ENCODE measurements around the gene AP2A1.
A peak's percentile ranks its signal among the peaks of the same experiment; 100 is the strongest.

Gene AP2A1

DNA sequence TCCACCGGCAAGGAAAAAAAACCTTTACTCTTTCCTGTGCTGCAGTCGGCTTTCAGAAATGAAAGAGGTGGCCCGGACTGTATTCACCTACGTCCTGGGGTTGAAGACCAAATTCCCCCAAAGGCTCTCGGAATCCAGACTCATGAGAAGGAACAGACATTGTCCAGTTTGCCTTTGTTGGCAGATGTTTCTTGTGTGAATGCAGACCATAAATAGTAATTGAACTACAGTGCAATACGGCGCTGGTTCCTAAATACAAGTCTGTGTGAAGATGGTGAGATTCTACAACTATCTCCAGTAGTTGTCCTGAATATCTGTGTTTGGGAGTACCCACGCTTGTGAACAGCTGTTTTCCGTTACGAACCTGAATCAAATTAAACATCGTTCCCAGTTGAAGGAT, 72.9 kb downstream of the AP2A1 start:
- DNase-seq (ENCODE audit: low read depth): no peak

DNA sequence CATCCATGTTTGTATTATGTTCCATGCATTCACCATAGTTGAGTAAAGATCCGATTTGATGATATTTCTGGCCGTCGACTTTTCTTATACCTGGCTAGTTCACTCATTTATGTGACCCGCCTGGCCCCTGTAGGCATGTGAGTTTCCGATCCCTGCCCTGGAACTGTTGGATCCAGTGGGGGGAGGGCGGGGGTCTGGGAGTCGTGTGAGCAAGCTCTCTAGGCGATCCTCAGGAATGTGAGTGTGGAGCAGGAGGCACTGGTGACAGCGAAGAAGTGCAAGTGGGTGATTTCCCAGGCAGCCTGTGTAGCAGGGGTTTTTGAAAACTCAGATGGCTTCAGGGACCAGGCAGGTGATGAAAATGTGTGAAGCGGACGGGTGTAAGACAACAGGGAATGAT, 73.5 kb downstream of the AP2A1 start:
- no peak for DNase-seq (ENCODE audit: low read depth)

DNA sequence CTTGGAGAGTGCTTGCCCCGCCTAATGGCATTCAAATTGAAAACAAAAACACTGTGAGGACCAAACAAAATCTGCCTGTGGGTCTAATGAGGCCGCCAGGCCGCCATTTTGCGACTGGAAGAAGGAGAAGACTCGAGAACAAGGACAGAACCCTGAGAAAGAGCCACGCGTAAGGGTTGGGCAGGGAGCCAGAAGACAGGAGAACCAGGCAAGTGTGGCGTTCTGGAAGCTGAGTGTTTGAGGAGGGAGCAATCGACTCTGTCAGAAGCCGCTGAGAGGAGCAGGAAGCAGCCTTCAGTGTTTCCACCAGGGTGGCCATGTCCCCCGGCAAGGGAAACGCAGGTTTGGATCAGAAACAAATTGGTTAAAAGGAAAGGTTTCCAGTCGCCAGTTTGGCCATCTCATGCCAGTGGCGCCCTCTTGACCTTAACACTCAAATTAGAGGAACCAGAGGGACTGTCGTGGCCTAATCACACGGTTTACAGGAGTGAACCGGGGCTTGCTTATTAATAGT, 74.0 kb downstream of the AP2A1 start:
- DNase-seq (ENCODE audit: low read depth): no peak

DNA sequence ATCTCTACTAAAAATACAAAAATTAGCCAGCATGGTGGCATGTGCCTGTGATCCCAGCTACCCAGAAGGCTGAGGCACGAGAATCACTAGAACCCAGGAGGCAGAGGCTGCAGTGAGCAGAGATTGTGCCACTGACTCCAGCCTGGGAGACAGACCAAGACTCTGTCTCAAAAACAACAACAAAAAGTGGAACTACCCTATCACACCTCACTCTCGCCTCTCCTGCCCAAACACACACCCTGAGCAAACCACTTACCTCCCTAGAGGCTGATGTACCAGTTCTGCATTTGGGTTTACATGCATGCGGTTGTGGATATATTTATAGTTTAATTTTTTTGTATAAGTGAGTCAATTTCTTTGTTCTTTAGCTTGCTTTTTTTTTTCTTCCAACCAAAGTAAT, 76.5 kb downstream of the AP2A1 start:
- no peak for DNase-seq (ENCODE audit: low read depth)

DNA sequence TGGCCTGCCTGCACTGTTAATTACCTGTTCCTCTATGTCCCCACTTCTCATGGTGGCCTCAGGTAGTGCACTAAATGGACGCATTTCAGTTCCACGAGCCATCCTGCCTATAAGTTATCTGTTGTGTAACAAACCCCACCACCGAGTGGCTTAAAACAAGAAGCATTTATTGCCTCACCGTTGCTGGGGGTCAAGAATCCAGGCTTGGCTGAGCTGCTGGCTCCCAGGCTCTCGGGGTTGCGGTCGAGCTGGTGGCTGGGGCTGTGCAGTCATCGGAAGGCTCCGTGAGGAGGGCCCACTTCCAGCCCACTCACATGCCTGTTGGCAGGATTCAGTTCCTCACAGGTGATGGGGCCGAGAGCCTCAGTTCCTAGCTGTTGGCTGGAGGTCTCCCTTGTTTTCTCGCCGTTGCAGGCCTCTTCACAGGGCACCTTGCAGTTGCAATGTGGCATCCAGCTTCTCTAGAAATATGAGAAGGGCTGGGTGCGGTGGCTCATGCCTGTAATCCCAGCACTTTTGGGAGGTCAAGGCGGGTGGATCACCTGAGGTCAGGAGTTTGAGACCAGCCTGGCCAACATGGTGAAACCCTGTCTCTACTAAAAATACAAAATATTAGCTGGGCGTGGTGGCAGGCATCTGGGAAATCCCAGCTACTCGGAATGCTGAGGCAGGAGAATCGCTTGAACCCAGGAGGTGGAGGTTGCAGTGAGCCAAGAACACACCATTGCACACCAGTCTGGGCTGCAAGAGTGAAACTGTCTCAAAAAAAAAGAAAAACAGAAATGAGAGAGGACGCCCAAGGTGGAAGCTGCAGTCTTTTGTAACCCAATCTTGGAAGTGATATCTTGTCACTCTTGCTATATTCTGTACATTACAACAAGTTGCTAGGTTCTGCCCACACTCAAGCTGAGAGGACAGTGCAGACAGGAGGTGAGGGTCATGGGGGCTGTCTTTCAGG, 77.6 kb downstream of the AP2A1 start:
- no peak for DNase-seq (ENCODE audit: low read depth)

DNA sequence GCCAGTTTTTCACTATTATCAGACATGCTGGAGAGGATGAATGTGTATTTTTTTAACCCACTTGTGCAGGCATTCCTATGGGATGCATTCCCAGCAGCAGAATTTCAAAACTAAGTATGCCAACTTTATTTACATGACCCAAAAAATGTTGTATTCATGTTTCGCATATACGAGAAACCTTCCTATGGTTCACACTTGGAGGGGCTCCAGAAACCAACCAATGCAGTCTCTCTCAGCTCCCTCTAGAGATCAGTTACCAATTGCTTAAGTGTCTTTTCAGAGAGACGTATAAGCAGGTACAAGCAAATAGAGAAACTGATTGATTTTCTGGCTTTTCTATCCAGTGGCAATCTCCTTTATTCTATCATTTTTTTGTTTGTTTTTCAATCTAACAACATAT, 78.6 kb downstream of the AP2A1 start:
- DNase-seq (ENCODE audit: low read depth): no peak

DNA sequence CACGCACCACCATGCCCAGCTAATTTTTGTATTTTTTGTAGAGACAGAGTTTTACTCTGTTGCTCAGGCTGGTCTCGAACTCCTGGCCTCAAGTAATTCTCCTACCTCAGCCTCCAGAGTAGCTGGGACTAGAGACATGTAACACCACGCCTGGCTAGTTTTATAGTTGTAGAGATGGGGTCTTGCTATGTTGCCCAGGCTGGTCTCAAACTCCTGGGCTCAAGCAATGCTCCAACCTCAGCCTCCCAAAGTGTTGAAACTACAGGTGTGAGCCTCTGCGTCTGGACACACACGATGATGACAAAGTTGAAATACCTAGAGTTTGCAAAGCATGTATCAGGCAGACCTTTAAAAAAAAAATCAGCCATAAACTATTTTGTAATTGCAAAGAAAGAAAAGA, 79.6 kb downstream of the AP2A1 start:
- DNase-seq (ENCODE audit: low read depth): no peak

DNA sequence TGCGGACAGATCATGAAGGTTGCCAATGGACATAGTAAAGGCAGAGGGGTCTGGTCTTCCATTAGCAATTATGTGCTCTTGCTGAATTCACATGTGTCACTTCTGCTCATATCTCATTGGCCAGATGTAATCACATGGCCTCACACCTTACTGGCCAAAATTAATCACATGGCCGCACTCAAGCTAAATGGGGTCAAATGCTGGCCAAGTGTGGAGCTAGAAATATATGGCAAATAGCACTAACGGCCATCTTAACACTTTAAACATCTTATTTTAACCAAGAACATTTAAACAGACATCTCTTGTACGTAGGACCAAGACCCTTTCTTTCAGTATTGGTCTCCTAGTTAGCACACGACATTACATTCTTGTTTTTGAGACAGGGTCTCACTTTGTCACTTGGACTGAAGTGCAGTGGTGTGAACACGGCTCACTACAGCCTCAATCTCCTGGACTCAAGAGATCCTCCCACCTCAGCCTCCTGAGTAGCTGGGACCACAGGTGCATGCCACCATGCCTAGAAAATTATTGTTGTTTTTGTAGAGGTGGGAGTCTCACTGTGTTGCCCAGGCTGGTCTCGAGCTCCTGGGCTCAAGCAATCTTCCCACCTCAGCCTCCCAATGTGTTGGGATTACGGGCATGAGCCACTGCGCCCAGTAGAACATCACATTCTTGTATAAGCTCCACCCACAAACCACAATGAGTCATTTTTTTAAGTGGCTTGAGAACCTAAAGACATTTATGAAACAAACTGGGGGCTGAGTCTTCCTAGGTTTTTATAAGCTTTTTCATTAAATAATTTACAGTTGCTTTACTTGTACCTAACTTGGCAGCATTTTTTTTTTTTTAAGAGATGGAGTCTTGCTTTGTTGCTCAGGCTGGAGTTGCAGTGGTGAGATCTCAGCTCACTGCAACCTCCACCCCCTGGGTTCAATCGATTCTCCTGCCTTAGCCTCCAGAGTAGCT, 81.2 kb downstream of the AP2A1 start:
- DNase-seq (ENCODE audit: low read depth): no peak

DNA sequence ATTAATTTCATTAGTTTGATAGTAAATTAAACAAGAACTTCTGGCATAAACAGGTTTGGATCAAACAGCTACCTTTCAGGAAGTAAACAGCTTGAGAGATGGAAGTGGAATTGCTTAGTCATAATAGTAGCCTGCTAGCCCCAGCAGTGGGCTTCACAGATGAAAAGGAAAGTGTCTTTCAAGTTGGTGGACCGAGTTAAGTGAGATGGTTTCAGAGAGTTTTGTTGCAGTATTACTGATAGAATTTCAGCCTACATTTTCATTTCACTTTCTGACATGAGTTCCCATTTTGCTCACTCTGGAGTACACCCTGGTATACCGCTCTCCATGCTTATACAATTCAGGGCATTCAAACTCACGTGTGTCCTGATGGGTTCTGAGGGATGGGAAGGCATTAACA, 82.1 kb downstream of the AP2A1 start:
- DNase-seq (ENCODE audit: low read depth): no peak

DNA sequence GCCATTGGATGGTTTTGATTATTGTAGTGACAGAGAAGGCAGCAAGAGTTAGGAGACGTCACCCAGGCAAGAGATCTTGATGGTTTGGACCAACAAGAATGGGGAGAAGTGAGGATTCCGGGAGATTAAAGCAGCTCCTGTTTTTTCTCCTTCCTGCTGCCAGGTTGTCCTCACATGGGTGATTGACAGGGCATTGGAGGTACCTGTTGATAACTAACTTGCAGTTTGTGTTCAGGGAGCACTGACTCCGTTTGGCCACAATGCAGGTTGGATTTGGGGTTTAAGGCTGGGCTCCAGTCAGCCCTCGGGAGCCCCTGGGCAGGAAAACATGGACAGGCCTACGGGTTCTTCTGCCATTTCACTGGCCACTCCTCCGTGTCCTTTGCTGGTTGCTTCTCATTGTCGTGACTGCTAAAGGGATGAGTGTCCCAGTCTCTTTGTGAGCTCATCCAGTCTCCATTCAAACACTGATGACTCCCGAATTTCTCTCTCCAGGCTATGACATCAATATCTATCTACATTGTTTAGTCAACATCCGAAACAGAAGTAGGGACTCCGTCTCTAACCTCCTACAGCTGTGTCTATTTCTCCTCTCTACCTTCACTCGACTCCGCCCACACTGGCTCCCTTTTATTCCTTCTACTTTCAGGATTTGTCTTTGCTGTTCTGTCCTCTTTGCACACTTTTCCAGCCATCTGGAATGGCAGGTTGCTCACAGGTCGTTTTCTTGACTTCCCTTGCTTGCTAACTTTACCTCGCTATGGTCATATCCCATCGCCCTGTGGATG, 82.8 kb downstream of the AP2A1 start:
- no peak for DNase-seq (ENCODE audit: low read depth)

DNA sequence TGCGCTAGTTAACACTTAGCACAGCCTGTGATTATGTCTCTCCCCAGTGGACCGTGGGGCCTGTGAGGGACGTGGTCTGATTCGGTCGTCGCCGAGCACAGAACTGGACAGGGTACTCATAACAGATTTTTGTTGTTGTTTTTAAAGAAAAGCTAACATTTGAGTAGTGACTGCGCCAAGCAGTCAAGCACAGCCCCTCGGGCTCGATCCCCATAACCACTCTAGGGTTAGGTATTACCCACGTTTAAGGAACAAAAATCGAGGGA, 83.4 kb downstream of the AP2A1 start:
- DNase-seq (ENCODE audit: low read depth): no peak

DNA sequence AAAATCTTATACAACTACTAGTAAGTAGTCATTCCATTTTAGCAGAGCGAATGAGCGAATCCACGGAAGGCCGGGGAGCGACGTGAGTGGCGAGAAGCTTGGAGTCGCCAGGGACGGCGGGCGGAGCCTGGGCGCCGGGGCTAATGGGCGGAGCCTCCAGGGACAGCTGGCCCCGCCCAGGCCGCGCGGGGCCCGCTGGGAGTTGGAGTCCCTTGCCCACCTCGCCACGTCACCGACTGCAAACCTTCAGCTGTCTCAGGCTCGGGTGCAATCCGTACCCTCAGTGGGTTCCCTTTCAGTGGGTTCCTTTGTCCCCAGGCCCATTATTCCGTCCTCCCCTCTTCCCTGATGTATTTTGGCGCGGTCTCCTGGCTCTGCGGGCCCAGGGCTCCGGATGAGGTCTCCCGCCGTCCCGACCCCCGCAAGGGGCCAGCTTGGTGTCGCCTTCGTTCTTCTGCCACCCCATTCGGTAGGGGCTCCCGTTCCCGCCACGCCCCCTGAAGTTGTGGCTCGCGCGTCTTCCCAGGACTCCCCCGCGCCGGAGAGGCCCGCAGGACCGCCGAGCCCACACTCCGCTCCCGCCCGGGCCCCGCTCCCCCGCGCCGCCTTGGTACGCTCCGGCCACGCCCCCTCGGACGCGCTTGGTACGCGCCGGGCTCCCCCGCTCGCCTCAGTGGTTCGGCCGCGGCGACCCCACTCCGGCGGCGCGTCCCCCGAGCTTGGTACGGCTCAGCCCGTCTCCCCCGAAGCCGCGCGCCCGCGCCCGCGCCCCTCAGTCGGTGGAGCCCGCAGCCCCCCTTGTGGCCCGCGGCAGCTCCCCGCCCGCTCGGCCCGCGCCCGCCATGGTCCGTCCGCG, 83.9 kb downstream of the AP2A1 start, which contains the start of gene PTOV1:
TSS of gene PTOV1 (plus strand) at position 673 of the 856 bp plus-strand sequence.
- DNase-seq (ENCODE audit: low read depth): peak; percentile 77

DNA sequence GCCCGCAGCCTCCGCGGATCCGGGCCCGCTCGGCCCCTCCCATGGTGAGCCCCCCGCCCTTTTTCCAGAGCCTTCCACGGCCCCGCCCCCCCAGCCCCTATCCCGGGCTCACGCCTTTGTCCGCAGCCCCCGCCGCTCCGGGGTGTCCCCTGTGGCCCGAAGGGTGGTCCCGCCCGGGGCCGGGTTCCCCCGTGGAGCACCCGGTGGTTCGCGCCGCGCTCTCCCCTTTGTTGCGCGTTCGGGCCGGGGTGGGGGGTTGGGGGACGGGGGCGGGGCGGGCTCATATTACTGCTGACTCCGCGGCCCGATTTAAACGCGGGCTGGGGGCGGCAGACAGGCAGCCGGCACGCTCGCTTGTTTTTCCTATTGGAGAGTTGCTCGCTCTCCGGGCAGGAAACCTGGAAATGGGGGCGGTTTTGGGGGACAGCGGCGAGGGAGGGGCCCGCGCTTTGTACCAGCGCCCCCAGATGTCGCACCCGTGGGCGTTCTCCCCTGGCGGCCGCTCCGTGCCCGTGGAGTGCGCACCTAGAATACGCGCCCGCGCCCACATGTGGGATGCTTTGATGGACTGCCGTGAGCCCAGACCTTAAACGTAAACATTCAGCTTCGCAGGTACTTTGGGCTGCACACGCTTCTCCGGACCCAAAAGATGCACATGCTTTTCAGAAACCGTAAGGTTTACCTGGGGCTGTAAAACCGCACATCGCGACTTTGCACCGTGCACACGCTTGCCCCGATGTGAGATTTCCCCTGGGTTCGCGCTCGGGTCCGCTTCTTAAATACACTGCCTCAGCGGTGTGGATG, 84.9 kb downstream of the AP2A1 start:
- DNase-seq (ENCODE audit: low read depth): no peak

DNA sequence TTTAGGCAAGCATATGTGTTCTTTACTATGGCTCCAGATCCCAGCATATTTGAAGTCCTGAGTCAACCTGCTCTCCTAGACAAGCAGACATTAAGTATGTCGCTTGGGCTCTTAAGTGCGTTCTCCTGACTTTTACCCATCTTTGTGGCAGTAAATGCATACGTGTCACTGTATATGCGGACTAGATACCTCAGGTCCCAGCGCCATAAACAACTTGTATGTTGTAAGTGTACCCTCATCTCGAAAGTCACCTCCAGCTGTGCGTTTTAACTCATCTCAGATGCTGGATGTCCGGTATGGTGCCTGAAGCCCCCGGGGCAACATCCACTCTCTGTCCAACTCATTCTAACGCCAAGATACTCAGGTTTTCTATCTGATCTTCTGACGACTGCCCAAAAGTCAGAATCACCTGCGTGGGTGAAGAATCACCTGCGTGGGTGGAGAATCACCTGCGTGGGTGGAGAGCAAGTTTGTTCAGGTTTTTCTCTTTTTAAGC, 85.9 kb downstream of the AP2A1 start:
- DNase-seq (ENCODE audit: low read depth): no peak

DNA sequence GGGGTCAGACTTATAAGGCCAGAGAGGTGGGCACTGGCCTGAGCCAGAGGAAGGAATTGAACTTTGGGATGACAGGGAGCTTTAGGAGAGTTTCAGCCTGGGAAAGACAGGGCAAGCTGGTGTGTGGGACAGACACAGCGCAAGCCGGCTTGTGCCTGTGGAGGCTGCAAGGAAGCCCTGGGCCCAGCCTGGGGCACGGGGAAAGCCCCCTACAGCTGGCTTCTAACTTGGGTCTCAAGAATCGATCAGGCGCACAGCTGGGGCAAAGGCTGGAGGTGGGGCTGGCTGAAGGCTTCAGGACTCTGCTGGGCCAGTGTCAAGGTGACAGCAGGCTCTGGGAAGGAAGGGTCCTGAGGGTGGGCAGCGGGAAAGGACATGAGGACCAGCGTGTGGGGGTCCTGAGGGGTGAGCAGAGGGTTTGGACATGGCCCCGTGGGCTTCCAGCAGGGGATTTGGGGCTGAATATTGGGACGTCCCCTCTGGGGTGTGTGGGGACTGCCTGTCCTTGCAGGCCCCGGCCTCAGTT, 87.1 kb downstream of the AP2A1 start:
- DNase-seq (ENCODE audit: low read depth): no peak

DNA sequence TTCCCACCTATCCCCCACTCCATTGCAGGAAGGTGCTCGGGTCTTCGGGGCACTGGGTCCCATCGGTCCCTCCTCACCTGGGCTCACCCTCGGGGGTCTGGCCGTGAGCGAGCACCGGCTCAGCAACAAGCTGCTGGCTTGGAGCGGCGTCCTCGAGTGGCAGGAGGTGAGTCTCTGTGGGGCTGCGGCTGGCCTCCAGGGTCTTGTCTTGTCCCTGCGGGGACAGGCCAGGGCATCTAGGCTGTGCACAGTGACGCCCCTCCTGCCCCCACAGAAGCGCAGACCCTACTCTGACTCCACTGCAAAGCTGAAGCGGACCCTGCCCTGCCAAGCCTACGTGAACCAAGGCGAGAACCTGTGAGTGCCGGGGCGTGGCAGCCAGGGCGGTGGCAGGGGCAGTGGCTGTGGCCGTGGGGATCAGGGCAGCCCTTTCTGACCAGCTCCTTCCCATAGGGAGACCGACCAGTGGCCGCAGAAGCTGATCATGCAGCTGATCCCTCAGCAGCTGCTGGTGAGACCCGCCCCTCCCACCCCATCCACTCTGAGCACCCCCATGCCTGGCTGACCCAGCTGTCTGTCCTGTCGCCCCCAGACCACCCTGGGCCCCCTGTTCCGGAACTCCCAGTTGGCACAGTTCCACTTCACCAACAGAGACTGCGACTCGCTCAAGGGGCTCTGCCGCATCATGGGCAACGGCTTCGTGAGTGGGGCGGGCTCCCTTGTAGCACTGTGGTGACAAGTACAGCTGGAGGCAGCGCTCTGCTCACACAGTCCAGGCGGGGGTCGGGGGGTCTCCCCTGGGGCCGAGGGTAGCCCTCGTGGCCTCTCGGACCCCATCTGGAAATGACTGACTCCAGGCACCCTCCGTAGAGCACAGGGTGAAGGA, 87.8 kb downstream of the AP2A1 start:
- no peak for DNase-seq (ENCODE audit: low read depth)

DNA sequence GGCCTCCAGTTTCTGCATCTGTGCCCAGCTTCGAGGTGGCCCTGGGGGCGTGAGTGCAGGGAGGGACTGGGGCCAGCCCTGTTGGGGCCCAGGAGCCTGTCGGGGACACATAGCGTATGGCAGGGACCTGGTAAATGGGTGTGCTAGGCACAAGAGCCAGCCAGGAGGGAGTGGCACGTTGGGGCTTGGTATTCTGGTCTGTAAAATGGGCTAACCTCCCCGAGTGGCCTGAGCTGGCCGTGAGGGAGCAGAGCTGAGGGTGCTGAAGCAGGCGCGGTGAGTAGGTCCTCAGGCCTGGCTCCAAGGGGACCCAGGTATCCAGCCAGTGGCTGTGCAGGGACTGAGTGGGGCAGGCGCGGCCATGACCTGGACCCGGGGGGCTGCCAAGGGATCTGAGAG, 88.5 kb downstream of the AP2A1 start:
- no peak for DNase-seq (ENCODE audit: low read depth)

DNA sequence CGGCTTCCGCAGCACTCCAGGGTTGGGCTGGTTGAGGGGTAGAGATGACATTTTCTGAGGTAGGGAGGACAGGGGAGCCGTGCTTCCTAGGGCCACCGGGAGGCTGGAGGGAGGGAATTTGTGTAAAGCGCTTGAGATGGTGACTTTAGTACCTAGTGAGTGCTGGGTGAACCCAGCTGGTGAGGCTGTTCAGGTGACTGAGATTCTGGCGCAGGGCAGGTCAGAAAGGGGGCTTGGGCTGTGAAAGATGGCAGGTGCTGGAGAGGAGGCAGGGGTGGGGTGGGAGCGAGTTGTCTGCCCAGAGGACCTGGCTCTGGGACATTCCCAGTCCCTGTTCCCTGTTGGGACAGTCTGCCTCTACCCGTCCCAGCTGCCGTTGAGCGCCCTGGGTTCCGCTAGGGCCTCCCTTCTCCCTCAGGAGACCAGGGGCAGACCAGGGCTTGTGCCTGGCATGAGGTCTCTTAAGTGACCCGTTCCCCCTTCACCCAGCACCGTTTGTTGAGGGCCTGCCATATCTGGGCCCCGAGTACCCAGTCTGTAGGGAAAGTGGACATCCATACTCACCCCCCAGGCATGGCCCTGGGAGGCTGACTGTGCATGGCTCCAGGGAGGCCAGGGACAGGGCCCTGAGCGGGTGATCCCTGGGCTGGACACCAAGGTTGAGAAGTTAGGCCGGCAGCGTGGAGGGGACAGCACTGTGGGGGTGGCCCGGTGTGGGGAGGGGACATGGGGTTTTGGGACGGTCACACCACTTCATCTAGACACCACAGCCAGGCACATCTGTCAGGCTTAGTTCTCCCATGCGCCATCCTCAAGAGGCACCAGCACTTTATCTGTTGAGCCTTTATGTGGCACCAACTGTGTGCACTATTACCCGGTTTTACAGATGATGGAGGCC, 89.1 kb downstream of the AP2A1 start:
- DNase-seq (ENCODE audit: low read depth): no peak
